MM.1S (cell line): ENCODE data around the gene IGSF10.

ENCODE experiments used
- EZH2 ChIP-seq: fragments of 300-600 bp; sonication (generic); optimal IDR thresholded peaks from 2 replicates; pipeline ENCODE3; 2017; ENCODE audit warnings: low read depth, mild to moderate bottlenecking, antibody characterized with exemption, low read length, mixed read lengths
- TF ChIP-seq, protein P1 (sequence below): fragments of 300-600 bp; sonication (generic); IDR thresholded peaks from 2 replicates; pipeline ENCODE4 v1.5.1; 2016; ENCODE audit warnings: antibody characterized with exemption, low read length, mixed read lengths

DNA sequence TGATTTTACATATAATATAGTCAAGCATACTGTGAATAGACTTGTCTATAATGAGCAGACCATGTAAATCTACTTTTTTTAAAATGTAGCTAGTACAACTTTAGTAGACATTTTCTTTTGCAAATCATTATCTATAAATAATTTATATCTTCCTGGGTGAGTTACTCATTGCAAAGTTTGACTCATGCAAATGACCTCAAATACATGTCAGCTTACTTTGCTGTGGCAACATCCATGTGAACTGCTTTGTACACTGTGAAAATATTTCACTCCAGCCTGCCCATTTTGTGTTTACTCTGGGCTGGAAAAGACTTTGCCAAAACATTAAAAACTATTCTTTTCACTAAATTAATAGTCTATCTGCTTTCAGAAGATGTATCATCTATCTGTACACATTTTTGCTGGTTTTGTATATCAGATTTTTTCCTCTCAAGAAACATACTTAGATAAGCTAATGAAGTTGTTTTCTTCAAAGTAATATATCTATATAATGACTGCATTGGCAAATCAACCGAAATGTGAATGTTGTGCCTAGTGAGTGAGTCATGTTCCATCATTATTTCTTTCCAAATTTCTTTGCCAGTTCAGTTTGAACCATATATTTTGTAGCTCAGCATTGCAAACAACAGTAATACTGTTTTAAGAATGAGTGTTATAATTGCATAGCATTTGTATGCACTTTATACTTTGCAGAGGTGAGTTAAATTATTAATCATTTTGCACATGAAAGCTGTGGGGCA lies 26.5 kb downstream of the IGSF10 start:
- TF ChIP-seq EZH2 = no peak
- TF ChIP-seq, protein P1, sequence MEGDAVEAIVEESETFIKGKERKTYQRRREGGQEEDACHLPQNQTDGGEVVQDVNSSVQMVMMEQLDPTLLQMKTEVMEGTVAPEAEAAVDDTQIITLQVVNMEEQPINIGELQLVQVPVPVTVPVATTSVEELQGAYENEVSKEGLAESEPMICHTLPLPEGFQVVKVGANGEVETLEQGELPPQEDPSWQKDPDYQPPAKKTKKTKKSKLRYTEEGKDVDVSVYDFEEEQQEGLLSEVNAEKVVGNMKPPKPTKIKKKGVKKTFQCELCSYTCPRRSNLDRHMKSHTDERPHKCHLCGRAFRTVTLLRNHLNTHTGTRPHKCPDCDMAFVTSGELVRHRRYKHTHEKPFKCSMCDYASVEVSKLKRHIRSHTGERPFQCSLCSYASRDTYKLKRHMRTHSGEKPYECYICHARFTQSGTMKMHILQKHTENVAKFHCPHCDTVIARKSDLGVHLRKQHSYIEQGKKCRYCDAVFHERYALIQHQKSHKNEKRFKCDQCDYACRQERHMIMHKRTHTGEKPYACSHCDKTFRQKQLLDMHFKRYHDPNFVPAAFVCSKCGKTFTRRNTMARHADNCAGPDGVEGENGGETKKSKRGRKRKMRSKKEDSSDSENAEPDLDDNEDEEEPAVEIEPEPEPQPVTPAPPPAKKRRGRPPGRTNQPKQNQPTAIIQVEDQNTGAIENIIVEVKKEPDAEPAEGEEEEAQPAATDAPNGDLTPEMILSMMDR = no peak
